ENCODE results near the gene NUMB.

The NUMB gene

DNA sequence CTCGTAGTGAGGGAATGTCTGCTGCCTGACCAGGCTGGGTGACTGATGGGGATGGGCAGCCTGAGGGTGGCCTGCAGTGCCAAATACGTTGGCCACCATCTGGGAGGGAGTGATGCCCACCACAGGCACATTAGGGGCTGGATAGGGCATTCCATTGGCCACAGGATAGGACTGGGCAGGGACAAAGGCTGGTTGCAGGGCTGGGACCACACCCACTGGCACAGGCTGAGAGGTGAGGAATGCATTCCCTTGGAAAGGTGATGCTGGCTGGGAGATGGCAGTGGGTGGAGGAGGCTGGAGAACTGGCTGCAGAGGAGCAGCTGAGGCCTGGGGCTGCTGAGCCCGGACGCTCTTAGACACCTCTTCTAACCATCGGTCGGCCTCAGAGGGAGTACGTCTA lies 181.5 kb downstream of the NUMB start:
- TF ChIP-seq, protein P1, sequence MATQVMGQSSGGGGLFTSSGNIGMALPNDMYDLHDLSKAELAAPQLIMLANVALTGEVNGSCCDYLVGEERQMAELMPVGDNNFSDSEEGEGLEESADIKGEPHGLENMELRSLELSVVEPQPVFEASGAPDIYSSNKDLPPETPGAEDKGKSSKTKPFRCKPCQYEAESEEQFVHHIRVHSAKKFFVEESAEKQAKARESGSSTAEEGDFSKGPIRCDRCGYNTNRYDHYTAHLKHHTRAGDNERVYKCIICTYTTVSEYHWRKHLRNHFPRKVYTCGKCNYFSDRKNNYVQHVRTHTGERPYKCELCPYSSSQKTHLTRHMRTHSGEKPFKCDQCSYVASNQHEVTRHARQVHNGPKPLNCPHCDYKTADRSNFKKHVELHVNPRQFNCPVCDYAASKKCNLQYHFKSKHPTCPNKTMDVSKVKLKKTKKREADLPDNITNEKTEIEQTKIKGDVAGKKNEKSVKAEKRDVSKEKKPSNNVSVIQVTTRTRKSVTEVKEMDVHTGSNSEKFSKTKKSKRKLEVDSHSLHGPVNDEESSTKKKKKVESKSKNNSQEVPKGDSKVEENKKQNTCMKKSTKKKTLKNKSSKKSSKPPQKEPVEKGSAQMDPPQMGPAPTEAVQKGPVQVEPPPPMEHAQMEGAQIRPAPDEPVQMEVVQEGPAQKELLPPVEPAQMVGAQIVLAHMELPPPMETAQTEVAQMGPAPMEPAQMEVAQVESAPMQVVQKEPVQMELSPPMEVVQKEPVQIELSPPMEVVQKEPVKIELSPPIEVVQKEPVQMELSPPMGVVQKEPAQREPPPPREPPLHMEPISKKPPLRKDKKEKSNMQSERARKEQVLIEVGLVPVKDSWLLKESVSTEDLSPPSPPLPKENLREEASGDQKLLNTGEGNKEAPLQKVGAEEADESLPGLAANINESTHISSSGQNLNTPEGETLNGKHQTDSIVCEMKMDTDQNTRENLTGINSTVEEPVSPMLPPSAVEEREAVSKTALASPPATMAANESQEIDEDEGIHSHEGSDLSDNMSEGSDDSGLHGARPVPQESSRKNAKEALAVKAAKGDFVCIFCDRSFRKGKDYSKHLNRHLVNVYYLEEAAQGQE (IDR thresholded peaks at IDR 0.05; ENCODE audit: insufficient read depth in 1 of 2, low read depth in 2 of 2, low read length in 2 of 2): no peak
- no peak for TF ChIP-seq TAF1 (IDR thresholded peaks at IDR 0.05; ENCODE audit: borderline replicate concordance, insufficient read depth, low read length)

DNA sequence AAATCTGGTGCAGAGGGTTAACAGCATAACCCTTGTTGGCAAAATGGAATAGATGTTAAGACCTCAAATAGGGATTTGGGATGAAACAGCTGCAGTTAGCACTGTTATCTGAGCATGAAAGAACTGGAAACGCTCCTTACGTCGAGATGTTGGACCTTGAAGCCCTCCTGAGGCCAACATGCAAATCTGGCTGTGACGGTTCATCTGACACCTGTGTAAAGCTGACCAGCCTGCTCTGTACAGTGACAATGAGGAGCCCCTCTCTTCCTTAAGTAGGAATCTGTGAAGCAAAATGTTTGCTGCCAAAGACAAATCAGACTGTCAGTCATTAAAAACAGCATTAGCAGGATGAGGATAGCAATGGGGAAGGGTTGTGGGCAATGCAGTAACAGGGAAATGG lies 184.5 kb downstream of the NUMB start:
- no peak for TF ChIP-seq FOXP2 (optimal IDR thresholded peaks at IDR 0.05; ENCODE audit: borderline replicate concordance, extremely low read depth, extremely low read length, insufficient read depth)
- TF ChIP-seq TAF1 (IDR thresholded peaks at IDR 0.05; ENCODE audit: borderline replicate concordance, insufficient read depth, low read length): no peak
- TF ChIP-seq, protein P1 (IDR thresholded peaks at IDR 0.05; ENCODE audit: insufficient read depth in 1 of 2, low read depth in 2 of 2, low read length in 2 of 2): no peak
- TF ChIP-seq SIN3A (IDR thresholded peaks at IDR 0.05; ENCODE audit: borderline replicate concordance, insufficient read depth, low read length): no peak

DNA sequence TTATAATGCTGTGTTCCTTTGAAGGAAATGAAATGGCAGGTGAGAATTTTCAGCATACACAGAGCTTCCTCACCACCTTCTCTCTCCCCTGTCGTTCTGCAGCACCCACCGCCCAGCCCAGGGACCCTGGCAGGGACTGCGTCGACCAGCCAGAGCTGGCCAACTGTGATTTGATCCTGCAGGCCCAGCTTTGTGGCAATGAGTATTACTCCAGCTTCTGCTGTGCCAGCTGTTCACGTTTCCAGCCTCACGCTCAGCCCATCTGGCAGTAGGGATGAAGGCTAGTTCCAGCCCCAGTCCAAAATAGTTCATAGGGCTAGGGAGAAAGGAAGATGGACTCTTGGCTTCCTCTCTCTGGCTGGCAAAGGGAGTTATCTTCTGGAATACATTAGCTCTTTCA lies 186.0 kb downstream of the NUMB start:
- TF ChIP-seq POLR2AphosphoS5 (IDR thresholded peaks at IDR 0.05; ENCODE audit: low read depth, low read length) (no peak), TAF1 (IDR thresholded peaks at IDR 0.05; ENCODE audit: borderline replicate concordance, insufficient read depth, low read length) (no peak), FOXP2 (optimal IDR thresholded peaks at IDR 0.05; ENCODE audit: borderline replicate concordance, extremely low read depth, extremely low read length, insufficient read depth) (no peak), SIN3A (IDR thresholded peaks at IDR 0.05; ENCODE audit: borderline replicate concordance, insufficient read depth, low read length) (no peak)
- TF ChIP-seq, protein P1 (IDR thresholded peaks at IDR 0.05; ENCODE audit: insufficient read depth in 1 of 2, low read depth in 2 of 2, low read length in 2 of 2): no peak

DNA sequence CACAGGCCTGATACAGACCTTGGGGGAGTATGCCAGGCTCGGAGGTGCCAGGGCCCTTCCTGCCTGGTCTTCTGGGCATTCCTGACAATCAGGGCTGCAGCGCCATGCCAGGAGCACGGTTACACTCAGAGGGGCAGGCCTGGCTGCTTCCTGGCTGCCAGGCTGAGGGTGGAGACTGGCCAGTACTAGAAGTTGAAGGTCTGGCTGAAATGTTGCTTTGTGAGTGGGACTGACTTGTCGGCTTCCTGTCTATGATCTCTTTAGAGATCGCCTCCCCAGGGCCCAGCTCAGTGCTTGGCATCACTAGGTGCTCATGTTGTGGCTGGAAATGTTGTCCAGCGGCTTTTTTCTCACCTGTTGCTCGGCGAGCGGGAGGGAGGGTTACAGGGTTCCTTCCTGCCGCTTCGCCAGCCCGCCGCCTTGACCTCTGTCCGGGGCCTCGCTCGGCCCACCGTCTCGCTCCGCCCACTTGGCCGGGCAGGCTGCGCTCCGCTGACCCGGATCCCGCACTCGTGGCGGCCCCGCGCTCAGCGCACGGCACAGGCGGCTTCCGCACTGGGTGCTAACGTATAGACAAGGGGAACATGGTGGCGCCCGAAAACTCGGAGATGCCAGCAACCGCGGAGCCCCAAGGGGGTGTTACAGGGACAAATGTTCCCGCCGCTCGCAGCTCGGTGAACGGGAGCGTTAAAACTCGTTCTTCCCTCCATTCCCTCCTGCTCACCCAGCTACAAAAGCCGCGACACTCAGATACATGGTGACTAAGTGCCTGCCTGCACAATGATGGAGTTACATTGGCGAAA lies 188.4 kb downstream of the NUMB start:
- TF ChIP-seq TAF1 (IDR thresholded peaks at IDR 0.05; ENCODE audit: borderline replicate concordance, insufficient read depth, low read length): no peak
- TF ChIP-seq, protein P1 (IDR thresholded peaks at IDR 0.05; ENCODE audit: insufficient read depth in 1 of 2, low read depth in 2 of 2, low read length in 2 of 2): no peak
- TF ChIP-seq SIN3A (IDR thresholded peaks at IDR 0.05; ENCODE audit: borderline replicate concordance, insufficient read depth, low read length): no peak
- TF ChIP-seq FOXP2 (optimal IDR thresholded peaks at IDR 0.05; ENCODE audit: borderline replicate concordance, extremely low read depth, extremely low read length, insufficient read depth): no peak

DNA sequence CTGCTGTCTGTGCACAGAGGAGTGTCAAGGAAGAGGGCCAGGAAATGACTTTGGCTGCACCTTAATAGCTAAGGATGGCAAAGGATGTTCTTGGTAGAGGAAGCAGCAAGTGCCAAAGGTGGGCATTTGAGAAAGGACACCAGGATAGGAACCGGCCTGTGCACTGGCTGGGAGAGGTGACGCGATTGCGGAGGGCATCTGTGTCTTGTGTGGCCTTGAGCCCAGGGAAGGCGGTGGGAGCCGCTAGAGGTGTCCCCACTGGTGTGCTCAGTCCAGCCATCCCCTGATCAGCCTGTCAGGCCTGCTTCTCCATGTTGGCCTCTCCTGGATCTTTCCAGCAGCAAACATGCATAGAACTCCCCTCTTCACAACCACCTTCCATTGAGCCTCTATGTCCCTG lies 190.9 kb downstream of the NUMB start:
- TF ChIP-seq TAF1 (IDR thresholded peaks at IDR 0.05; ENCODE audit: borderline replicate concordance, insufficient read depth, low read length) (no peak), SIN3A (IDR thresholded peaks at IDR 0.05; ENCODE audit: borderline replicate concordance, insufficient read depth, low read length) (no peak), POLR2AphosphoS5 (IDR thresholded peaks at IDR 0.05; ENCODE audit: low read depth, low read length) (no peak), FOXP2 (optimal IDR thresholded peaks at IDR 0.05; ENCODE audit: borderline replicate concordance, extremely low read depth, extremely low read length, insufficient read depth) (no peak)
- TF ChIP-seq, protein P1 (IDR thresholded peaks at IDR 0.05; ENCODE audit: insufficient read depth in 1 of 2, low read depth in 2 of 2, low read length in 2 of 2): no peak

All from PFSK-1 (cell line).